Stimulated activated CD8-positive, alpha-beta memory T cell treated with anti-CD3 and anti-CD28 coated beads, Interleukin-7, amount 100 ng/mL, for 4 hours (primary cell): ENCODE measurements around the gene C2orf15.
A peak's percentile ranks its signal among the peaks of the same experiment; 100 is the strongest.
"Not testable (repeated sequence)": the region's sequence is repeated elsewhere in the genome, so short reads cannot be mapped to it uniquely, and the experiment has no call there.

Experiments used
- DNase-seq, 2 donors: peaks; one replicate each; pipeline ENCODE4 v3.0.0-alpha.2; 2020; ENCODE audit warnings: low read depth in 2 of 2

The C2orf15 gene

GRCh38 chr2:99166218-99166617, 24.7 kb downstream of the C2orf15 start:
- no peak for DNase-seq

- DNase-seq, result no peak
Observed at GRCh38 chr2:99169534-99169933, 28.0 kb downstream of the C2orf15 start.

DNA sequence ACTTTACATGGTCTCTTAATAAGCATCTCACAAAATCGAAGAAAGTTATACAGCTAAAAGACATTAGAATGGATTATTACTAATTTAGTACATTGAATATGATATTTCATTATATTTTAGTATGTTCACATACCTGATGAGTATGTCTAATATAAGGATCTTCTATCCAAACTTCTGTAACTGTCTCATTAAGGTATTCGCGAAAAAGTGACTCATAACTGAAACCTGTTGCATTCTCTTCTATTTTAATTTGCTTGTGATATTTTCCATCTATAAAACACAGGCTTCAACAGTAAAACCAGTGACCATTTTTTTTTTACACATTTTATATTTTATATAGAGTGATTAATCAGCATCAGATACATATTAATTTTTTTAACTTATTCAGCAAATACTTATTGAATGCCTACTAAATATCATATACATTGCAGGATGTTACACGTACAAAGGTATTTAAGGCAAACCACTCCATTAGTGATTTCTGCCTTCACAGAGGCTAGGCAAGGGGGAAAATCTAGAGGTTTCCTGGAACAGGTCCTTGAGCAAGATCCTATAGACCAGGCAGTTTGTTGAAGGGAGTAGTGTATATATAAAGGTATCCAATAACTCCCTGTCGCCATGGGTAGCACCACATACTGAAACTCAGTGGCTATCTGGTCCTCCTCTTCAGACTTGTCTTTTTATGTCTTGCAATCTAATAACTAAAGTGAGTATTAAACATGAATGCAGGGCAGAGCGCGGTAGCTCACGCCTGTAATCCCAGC, 30.1 kb downstream of the C2orf15 start:
- no peak for DNase-seq

- DNase-seq, result peak; percentile 82 to 88
Observed at GRCh38 chr2:99180755-99181623, 39.5 kb downstream of the C2orf15 start, which contains the start of the genes MITD1 and MRPL30. Gene MITD1 (minus strand): TSS chr2:99181058. CDS start chr2:99180981, 77 bp downstream. Gene MRPL30 (plus strand): TSS chr2:99181184. CDS start chr2:99186204, 5,020 bp downstream.

DNA sequence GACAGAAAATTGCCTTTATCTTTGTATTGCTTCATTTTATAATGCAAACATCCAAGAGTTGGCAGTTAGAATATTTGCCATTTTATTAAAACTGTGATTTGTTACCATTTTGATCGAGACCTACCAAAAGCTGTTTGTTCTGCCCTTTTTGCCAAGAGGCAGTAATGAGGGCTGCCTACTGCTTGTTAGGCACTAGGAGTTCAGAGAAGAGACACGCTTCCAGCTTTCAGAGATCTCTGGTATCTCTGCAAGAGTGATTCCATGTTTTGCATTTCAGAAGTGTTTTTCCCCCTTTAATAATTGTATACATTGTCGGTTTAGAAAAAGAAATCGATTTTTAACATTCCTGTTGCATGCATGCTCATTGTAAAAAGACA, 40.1 kb downstream of the C2orf15 start:
- DNase-seq, result no peak

DNA sequence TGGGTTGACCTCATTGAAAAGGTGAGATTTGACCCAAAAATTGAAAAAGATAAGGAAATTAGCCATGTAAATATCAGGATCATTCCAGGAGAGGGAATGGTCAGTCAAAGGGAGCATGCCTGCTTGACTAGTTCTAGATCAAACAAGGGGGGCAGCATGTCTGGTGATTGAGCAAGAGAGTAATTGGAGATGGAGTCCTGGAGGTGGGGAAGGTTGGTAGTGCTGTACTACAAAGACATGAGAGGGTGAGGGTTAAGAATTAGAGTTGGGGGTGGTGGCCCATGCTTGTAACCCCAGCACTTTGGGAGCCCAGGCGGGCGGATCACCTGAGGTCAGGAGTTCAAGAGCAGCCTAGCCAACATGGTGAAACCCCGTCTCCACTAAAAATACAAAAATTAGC, 41.5 kb downstream of the C2orf15 start:
- DNase-seq, result no peak

GRCh38 chr2:99184811-99185210, 43.3 kb downstream of the C2orf15 start:
- DNase-seq, result no peak

- no peak for DNase-seq
Observed at GRCh38 chr2:99187011-99187410, 45.5 kb downstream of the C2orf15 start.

DNA sequence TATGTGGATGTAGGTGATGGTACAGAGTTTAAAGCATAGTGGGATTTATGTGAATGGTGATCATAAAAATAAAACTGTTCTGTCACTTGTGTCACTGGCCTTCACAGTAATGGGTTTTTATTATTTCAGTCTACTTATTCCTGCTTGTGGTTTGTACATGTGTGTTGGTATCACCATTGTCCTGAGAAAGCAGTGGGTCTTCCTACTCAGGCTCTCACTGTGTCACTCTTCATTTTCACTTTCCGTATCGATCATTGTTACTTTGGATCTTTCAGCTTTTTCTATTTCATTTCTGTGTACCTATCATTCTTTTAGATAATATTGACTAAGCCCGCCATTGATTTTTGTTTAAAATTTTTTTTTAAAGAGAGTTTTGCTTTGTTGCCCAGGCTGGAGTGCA, 46.9 kb downstream of the C2orf15 start:
- DNase-seq, result no peak

- no peak for DNase-seq
Observed at GRCh38 chr2:99190548-99190947, 49.0 kb downstream of the C2orf15 start.

DNA sequence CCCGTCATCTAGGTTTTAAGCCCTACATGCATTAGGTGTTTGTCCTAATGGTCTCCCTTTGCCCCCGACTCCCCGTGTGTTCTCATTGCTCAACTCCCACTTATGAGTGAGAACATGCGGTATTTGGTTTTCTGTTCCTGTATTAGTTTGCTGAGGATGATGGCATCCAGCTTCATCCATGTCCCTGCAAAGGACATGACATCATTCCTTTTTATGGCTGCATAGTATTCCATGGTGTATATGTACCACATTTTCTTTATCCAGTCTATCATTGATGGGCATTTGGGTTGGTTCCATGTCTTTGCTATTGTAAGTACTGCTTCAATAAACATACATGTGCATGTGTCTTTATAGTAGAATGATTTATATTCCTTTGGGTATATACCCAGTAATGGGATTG, 50.9 kb downstream of the C2orf15 start:
- DNase-seq, result not testable (repeated sequence)

DNA sequence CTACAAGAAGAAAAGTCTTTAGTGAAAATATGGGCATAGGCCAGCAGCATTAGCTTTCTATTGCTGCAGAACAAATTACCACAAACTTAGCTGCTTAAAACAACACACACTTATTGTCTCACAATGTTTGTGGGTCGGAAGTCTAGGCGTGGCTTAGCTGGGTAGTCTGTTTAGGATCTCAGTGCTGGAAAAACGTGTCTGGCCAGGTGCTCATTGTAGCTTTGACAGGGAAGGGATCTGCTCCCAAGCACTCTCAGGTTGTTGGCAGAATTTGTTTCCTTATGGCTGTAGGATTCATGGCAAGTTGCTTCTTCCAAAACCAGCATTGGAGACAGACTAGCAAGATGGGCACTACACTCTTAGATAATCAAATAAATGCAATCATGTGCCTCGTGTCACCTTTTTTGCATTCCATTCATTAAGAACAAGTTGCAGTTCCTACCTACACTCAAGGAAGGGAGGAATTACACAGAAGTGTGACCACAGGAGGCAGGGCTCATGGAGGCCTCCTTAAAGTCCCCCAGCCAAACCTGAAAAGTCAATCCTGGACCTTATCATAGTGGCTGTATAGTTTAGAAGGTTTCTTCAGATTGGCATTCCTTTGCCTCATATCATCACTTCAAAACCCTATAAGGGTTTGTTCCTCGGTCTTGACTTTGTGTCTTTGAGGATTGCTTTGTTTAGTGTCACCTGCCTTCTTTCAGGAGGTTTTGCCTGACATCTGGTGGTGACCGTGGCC, 56.8 kb downstream of the C2orf15 start:
- no peak for DNase-seq

DNA sequence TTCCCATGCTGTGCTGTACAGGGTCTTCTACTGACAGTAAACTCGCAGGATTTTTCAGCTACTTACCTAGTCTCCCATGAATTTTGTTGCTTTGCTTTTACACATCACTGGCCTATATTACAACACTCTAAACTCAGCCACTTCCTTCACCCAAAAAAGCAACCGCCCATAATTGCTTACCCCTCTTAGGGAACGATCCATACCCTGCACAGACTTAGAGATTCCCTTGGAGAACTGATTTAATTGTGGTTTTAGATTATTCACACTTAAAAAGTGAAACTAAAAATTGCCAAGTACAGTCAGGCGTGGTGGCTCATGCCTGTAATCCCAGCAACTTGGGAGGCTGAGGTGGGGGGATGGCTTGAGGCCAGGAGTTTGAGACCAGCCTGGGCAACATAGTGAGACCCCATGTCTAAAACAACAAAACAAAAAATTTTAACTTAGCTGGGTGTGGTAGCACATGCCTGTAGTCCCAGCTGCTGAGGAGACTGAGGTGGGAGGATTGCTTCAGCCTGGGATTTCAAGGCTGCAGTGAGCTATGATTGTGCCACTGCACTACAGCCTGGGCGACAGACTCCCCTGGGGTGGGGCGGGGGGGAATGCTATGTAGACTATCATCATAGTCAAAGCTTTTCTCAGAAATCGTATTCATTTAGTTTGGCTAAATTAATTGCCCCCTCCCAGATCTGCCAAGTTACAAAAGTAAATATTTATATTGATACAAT, 58.7 kb downstream of the C2orf15 start:
- DNase-seq, result no peak
